ENCODE measurements around the gene NELL1. TPM values are rescaled to one million over a fixed set of nuclear protein-coding genes. Genes with fewer than 3 reads are reported as not detected.

The NELL1 gene
- total and polyA plus RNA-seq, 2 donors = 1.4 to 4.3 TPM

- H3K27ac ChIP-seq (ENCODE audit: low read depth in 1 of 2, low read length in 1 of 2) = no peak overlapping the region
- H3K27me3 ChIP-seq (ENCODE audit: control insufficient read depth in 2 of 2, insufficient read depth in 1 of 2, low read length in 1 of 2) = no peaks in the 10 kb centered on the region
- H3K36me3 ChIP-seq (ENCODE audit: control insufficient read depth in 2 of 2, insufficient read depth in 2 of 2, low read length in 1 of 2) = no peaks in the 10 kb centered on the region
- no peaks in the 10 kb centered on the region for H3K9me3 ChIP-seq (ENCODE audit: control insufficient read depth in 2 of 2, insufficient read depth in 1 of 2, low read length in 1 of 2)
- no peak overlapping the region for H3K4me3 ChIP-seq (ENCODE audit: low read length in 2 of 2)
- H3K4me1 ChIP-seq (ENCODE audit: control insufficient read depth in 2 of 2, insufficient read depth in 2 of 2, low read length in 2 of 2) = no peaks in the 10 kb centered on the region
- no peak for DNase-seq (ENCODE audit: low read depth in 6 of 9, low spot score in 9 of 9)
Measured at GRCh38 chr11:20864628-20865027, 195.2 kb downstream of the NELL1 start.

GRCh38 chr11:20865161-20865560 lies 195.8 kb downstream of the NELL1 start:
- no peaks in the 10 kb centered on the region for H3K36me3 ChIP-seq (ENCODE audit: control insufficient read depth in 2 of 2, insufficient read depth in 2 of 2, low read length in 1 of 2)
- H3K4me3 ChIP-seq (ENCODE audit: low read length in 2 of 2) = no peak overlapping the region
- WGBS = 84% methylated on average over 4 of the region's 4 CpGs
- H3K27ac ChIP-seq (ENCODE audit: low read depth in 1 of 2, low read length in 1 of 2) = no peak overlapping the region
- H3K4me1 ChIP-seq (ENCODE audit: control insufficient read depth in 2 of 2, insufficient read depth in 2 of 2, low read length in 2 of 2) = no peaks in the 10 kb centered on the region
- DNase-seq (ENCODE audit: low read depth in 6 of 9, low spot score in 9 of 9) = no peak
- no peaks in the 10 kb centered on the region for H3K27me3 ChIP-seq (ENCODE audit: control insufficient read depth in 2 of 2, insufficient read depth in 1 of 2, low read length in 1 of 2)
- no peaks in the 10 kb centered on the region for H3K9me3 ChIP-seq (ENCODE audit: control insufficient read depth in 2 of 2, insufficient read depth in 1 of 2, low read length in 1 of 2)

DNA sequence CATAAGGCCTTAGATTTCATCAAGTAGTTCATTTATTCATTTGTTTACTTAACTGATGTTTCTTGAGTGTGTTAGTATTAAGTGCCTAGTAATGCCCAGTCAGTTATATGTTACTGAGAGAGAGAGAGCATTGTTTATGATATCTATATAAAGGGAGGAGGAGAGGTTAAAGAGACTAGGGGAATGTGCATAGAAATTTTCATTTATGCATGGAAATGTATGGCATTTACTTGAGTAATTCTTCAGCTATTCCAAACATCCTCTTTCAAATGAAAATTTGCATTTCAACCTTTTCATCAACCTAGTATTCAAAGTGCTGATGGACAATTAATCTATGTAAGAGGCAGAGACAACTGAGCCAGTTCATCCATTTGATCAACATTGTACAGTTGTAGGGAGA lies 199.7 kb downstream of the NELL1 start:
- Histone ChIP-seq H3K4me3 (ENCODE audit: low read length in 2 of 2) (no peak overlapping the region), H3K4me1 (ENCODE audit: control insufficient read depth in 2 of 2, insufficient read depth in 2 of 2, low read length in 2 of 2) (no peaks in the 10 kb centered on the region), H3K27ac (ENCODE audit: low read depth in 1 of 2, low read length in 1 of 2) (no peak overlapping the region), H3K27me3 (ENCODE audit: control insufficient read depth in 2 of 2, insufficient read depth in 1 of 2, low read length in 1 of 2) (no peaks in the 10 kb centered on the region), H3K9me3 (ENCODE audit: control insufficient read depth in 2 of 2, insufficient read depth in 1 of 2, low read length in 1 of 2) (no peaks in the 10 kb centered on the region), H3K36me3 (ENCODE audit: control insufficient read depth in 2 of 2, insufficient read depth in 2 of 2, low read length in 1 of 2) (no peaks in the 10 kb centered on the region)
- DNase-seq (ENCODE audit: low read depth in 6 of 9, low spot score in 9 of 9) = no peak

DNA sequence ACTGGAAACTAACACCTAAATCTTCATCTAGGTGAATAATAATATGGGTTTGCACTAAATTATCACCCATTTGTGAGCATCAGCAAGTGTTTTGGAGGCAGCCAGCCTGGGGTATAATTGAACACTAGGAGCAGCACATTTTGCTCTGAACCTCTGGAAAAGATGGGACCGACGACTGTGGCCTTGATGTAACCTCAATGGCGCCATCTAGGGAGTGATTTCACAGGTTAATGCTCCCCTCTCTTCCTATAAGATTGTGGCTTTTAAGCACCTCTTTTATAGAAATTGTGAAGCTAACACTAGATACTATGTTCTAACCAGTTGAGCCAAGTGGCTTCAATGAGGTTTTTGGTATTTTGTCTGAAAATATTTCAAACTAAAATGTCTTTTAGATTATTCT lies 203.7 kb downstream of the NELL1 start:
- 5% methylated on average over 3 of the region's 3 CpGs for WGBS
- Histone ChIP-seq H3K36me3 (ENCODE audit: control insufficient read depth in 2 of 2, insufficient read depth in 2 of 2, low read length in 1 of 2) (no peaks in the 10 kb centered on the region), H3K4me3 (ENCODE audit: low read length in 2 of 2) (no peak overlapping the region), H3K4me1 (ENCODE audit: control insufficient read depth in 2 of 2, insufficient read depth in 2 of 2, low read length in 2 of 2) (no peaks in the 10 kb centered on the region), H3K9me3 (ENCODE audit: control insufficient read depth in 2 of 2, insufficient read depth in 1 of 2, low read length in 1 of 2) (no peaks in the 10 kb centered on the region), H3K27me3 (ENCODE audit: control insufficient read depth in 2 of 2, insufficient read depth in 1 of 2, low read length in 1 of 2) (no peaks in the 10 kb centered on the region), H3K27ac (ENCODE audit: low read depth in 1 of 2, low read length in 1 of 2) (no peak overlapping the region)
- peak in 3 of 9 donors; percentile 8 to 12 (median 10) for DNase-seq (ENCODE audit: low read depth in 6 of 9, low spot score in 9 of 9)

DNA sequence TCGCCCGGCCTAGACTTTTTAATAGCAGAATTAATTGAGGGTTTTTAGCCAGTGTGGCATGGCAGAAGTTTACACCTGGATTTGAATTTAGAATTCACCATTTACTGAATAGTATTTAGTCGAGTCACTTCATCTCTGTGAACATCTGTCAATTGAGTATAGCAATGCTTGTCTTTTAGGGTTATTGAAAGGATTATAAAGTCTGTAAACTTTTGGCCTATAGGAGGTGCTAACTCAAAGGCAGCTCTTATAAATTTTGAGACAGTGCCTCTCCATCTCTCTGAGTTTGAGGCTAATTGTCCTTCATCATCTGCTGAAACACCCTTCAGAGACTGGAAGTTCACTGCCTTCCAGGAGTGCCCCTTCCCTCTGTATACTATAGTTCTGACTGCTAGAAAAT lies 205.0 kb downstream of the NELL1 start:
- Histone ChIP-seq H3K4me1 (ENCODE audit: control insufficient read depth in 2 of 2, insufficient read depth in 2 of 2, low read length in 2 of 2) (no peaks in the 10 kb centered on the region), H3K27me3 (ENCODE audit: control insufficient read depth in 2 of 2, insufficient read depth in 1 of 2, low read length in 1 of 2) (no peaks in the 10 kb centered on the region), H3K27ac (ENCODE audit: low read depth in 1 of 2, low read length in 1 of 2) (no peak overlapping the region), H3K36me3 (ENCODE audit: control insufficient read depth in 2 of 2, insufficient read depth in 2 of 2, low read length in 1 of 2) (no peaks in the 10 kb centered on the region), H3K9me3 (ENCODE audit: control insufficient read depth in 2 of 2, insufficient read depth in 1 of 2, low read length in 1 of 2) (no peaks in the 10 kb centered on the region), H3K4me3 (ENCODE audit: low read length in 2 of 2) (no peak overlapping the region)
- 89% methylated on average over 3 of the region's 3 CpGs for WGBS
- no peak for DNase-seq (ENCODE audit: low read depth in 6 of 9, low spot score in 9 of 9)

- no peaks in the 10 kb centered on the region for H3K9me3 ChIP-seq (ENCODE audit: control insufficient read depth in 2 of 2, insufficient read depth in 1 of 2, low read length in 1 of 2)
- WGBS = 42% methylated on average over 3 of the region's 3 CpGs
- H3K36me3 ChIP-seq (ENCODE audit: control insufficient read depth in 2 of 2, insufficient read depth in 2 of 2, low read length in 1 of 2) = no peaks in the 10 kb centered on the region
- DNase-seq (ENCODE audit: low read depth in 6 of 9, low spot score in 9 of 9) = no peak
- H3K27me3 ChIP-seq (ENCODE audit: control insufficient read depth in 2 of 2, insufficient read depth in 1 of 2, low read length in 1 of 2) = no peaks in the 10 kb centered on the region
- no peaks in the 10 kb centered on the region for H3K4me1 ChIP-seq (ENCODE audit: control insufficient read depth in 2 of 2, insufficient read depth in 2 of 2, low read length in 2 of 2)
- H3K4me3 ChIP-seq (ENCODE audit: low read length in 2 of 2) = no peak overlapping the region
- H3K27ac ChIP-seq (ENCODE audit: low read depth in 1 of 2, low read length in 1 of 2) = no peak overlapping the region
Measured at GRCh38 chr11:20875889-20876288, 206.5 kb downstream of the NELL1 start.

DNA sequence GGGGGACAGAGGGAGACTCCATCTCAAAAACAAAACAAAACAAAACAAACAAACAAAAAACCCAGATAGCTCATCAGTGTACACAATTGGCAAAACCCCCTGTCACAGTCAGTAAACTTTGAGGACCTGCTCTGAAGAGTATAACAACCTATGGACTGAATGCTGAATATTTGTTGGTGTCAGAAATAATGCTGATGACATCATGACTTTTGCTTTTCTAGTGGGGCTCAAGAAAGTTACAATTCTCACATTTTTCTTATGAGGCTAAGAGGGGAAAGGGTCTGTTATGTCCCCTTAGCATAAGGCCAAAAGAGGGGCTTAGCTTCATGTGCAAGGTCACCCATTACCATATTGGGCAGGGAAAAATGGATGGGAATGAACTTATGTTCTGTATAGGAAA lies 207.4 kb downstream of the NELL1 start:
- Histone ChIP-seq H3K4me3 (ENCODE audit: low read length in 2 of 2) (no peak overlapping the region), H3K27me3 (ENCODE audit: control insufficient read depth in 2 of 2, insufficient read depth in 1 of 2, low read length in 1 of 2) (no peaks in the 10 kb centered on the region), H3K9me3 (ENCODE audit: control insufficient read depth in 2 of 2, insufficient read depth in 1 of 2, low read length in 1 of 2) (no peaks in the 10 kb centered on the region), H3K36me3 (ENCODE audit: control insufficient read depth in 2 of 2, insufficient read depth in 2 of 2, low read length in 1 of 2) (no peaks in the 10 kb centered on the region), H3K27ac (ENCODE audit: low read depth in 1 of 2, low read length in 1 of 2) (no peak overlapping the region), H3K4me1 (ENCODE audit: control insufficient read depth in 2 of 2, insufficient read depth in 2 of 2, low read length in 2 of 2) (no peaks in the 10 kb centered on the region)
- no peak for DNase-seq (ENCODE audit: low read depth in 6 of 9, low spot score in 9 of 9)

DNA sequence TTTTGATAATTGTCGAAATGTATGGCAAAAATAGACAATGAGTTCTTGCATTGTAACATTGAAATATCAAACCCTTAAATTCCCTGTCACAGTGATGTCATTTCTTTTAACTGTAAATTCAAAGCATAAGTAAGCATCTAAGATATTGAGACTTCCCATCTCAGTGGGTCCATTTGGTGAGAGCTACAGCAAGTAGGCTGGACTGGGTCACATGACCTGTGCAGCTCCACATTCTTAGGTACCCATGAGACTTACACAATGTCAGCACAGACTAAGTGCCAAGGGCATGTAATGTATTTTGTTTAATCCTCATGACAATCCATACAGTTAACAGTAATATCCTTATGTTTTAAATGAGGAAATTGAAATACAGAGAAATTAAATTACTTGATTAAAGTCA lies 210.7 kb downstream of the NELL1 start:
- Histone ChIP-seq H3K4me1 (ENCODE audit: control insufficient read depth in 2 of 2, insufficient read depth in 2 of 2, low read length in 2 of 2) (no peaks in the 10 kb centered on the region), H3K27ac (ENCODE audit: low read depth in 1 of 2, low read length in 1 of 2) (no peak overlapping the region), H3K36me3 (ENCODE audit: control insufficient read depth in 2 of 2, insufficient read depth in 2 of 2, low read length in 1 of 2) (no peaks in the 10 kb centered on the region), H3K4me3 (ENCODE audit: low read length in 2 of 2) (no peak overlapping the region), H3K27me3 (ENCODE audit: control insufficient read depth in 2 of 2, insufficient read depth in 1 of 2, low read length in 1 of 2) (no peaks in the 10 kb centered on the region), H3K9me3 (ENCODE audit: control insufficient read depth in 2 of 2, insufficient read depth in 1 of 2, low read length in 1 of 2) (no peaks in the 10 kb centered on the region)
- WGBS = 93% methylated on average over 1 of the region's 1 CpG
- DNase-seq (ENCODE audit: low read depth in 6 of 9, low spot score in 9 of 9) = no peak

DNA sequence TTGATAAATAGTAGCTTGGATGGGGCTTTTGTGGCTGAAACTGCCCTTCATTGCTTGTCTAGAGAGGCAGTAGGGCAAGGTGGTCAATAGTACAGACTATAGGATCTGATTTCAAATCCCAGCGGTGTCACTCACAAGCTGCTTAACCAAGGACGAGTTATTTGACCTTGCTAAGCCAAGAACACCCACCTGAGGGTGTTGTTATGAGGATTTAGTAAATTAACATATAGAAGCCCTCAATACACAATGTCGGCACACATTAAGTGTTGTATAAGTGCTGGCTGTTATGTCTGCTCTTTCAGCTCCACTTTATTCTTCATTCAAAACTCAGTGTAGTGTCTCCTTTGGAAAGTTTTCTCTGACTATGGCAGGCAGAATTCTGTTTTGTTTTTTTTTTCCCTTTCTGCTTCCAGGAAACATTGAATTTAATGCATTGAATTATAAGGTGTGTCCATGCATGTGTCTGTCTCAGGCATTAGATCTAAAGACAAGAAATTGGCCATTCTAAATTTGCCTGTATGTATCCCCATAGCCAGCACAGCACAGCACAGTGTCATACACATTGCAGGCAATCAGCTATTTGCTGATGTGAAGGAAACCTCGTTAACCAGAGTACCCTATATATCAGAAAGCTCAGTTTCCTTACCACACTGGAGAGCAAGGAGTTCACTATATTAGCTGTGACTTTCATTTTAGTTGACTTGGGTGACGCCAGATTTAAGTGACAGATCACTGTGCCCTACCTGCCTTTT lies 212.1 kb downstream of the NELL1 start:
- Histone ChIP-seq H3K4me3 (ENCODE audit: low read length in 2 of 2) (no peak overlapping the region), H3K4me1 (ENCODE audit: control insufficient read depth in 2 of 2, insufficient read depth in 2 of 2, low read length in 2 of 2) (no peaks in the 10 kb centered on the region), H3K27me3 (ENCODE audit: control insufficient read depth in 2 of 2, insufficient read depth in 1 of 2, low read length in 1 of 2) (no peaks in the 10 kb centered on the region), H3K27ac (ENCODE audit: low read depth in 1 of 2, low read length in 1 of 2) (no peak overlapping the region), H3K9me3 (ENCODE audit: control insufficient read depth in 2 of 2, insufficient read depth in 1 of 2, low read length in 1 of 2) (no peaks in the 10 kb centered on the region), H3K36me3 (ENCODE audit: control insufficient read depth in 2 of 2, insufficient read depth in 2 of 2, low read length in 1 of 2) (no peaks in the 10 kb centered on the region)
- no peak for DNase-seq (ENCODE audit: low read depth in 6 of 9, low spot score in 9 of 9)
- WGBS = 47% methylated on average over 5 of the region's 5 CpGs

- Histone ChIP-seq H3K9me3 (ENCODE audit: control insufficient read depth in 2 of 2, insufficient read depth in 1 of 2, low read length in 1 of 2) (peaks cover 0 to 5% of the 10 kb centered on the region in 2 donors), H3K36me3 (ENCODE audit: control insufficient read depth in 2 of 2, insufficient read depth in 2 of 2, low read length in 1 of 2) (no peaks in the 10 kb centered on the region), H3K27ac (ENCODE audit: low read depth in 1 of 2, low read length in 1 of 2) (no peak overlapping the region), H3K4me1 (ENCODE audit: control insufficient read depth in 2 of 2, insufficient read depth in 2 of 2, low read length in 2 of 2) (no peaks in the 10 kb centered on the region), H3K4me3 (ENCODE audit: low read length in 2 of 2) (no peak overlapping the region), H3K27me3 (ENCODE audit: control insufficient read depth in 2 of 2, insufficient read depth in 1 of 2, low read length in 1 of 2) (no peaks in the 10 kb centered on the region)
- DNase-seq (ENCODE audit: low read depth in 6 of 9, low spot score in 9 of 9) = no peak
- 92% methylated on average over 2 of the region's 2 CpGs for WGBS
Measured at GRCh38 chr11:20887137-20887536, 217.8 kb downstream of the NELL1 start.
